Stomach (tissue), 9 donors: ENCODE results near the gene MYH16. TPM values are rescaled to one million over a fixed set of nuclear protein-coding genes. Genes with fewer than 3 reads are reported as not detected.
"Not testable (repeated sequence)": the region's sequence is repeated elsewhere in the genome, so short reads cannot be mapped to it uniquely, and the experiment has no call there.

Source experiments
- DNase-seq, 2 donors: peaks; one replicate each; pipeline versions ENCODE4 v3.0.0 to v3.0.0-alpha.2; 2013 to 2019
- H3K27ac ChIP-seq, 5 donors: fragments of 200-600 bp in 4 of 5; sonication (generic) in 4 of 5; one replicate each; pipeline ENCODE4 v1.5.1; 2013 to 2019; ENCODE audit warnings: mild to moderate bottlenecking in 1 of 5, moderate library complexity in 1 of 5
- H3K27me3 ChIP-seq, 3 donors: fragments of 200-600 bp; sonication (generic); one replicate each; pipeline ENCODE4 v1.5.1; 2017 to 2019; ENCODE audit warnings: mixed run types in 1 of 3
- H3K36me3 ChIP-seq, 4 donors: fragments of 200-600 bp; sonication (generic); 1 replicate in 3 of 4; 2 replicates in 1 of 4; pipeline ENCODE4 v1.5.1; 2016 to 2019
- H3K4me1 ChIP-seq, 4 donors: fragments of 200-600 bp; sonication (generic); one replicate each; pipeline ENCODE4 v1.5.1; 2016 to 2019
- H3K4me3 ChIP-seq, 4 donors: fragments of 200-600 bp; sonication (generic) in 3 of 4; one replicate each; pipeline ENCODE4 v1.5.1; 2016 to 2019; ENCODE audit warnings: mild to moderate bottlenecking in 1 of 4
- H3K9me3 ChIP-seq, 4 donors: fragments of 200-600 bp; sonication (generic); one replicate each; pipeline ENCODE4 v1.5.1; 2016 to 2019
- EP300 ChIP-seq: sonication (generic); formaldehyde crosslinking; IDR thresholded peaks from one replicate; pipeline ENCODE4 v1.6.1; 2017; ENCODE audit warnings: antibody characterized with exemption
- POLR2A ChIP-seq, 4 donors: fragments of 450-650 bp; IDR thresholded peaks; one replicate each; pipeline ENCODE4 v1.6.1; 2016; ENCODE audit warnings: antibody characterized with exemption in 4 of 4, control low read depth in 2 of 4, mild to moderate bottlenecking in 1 of 4, moderate library complexity in 1 of 4
- POLR2AphosphoS5 ChIP-seq, 3 donors: sonication (generic); formaldehyde crosslinking; IDR thresholded peaks; one replicate each; pipeline ENCODE4 v1.6.1; 2016; ENCODE audit warnings: antibody characterized with exemption in 3 of 3
- WGBS, 5 donors: extraction: QIAGEN DNeasy Blood & Tissue Kit in 3 of 5; methylation state at CpG; one replicate each; pipeline versions ENCODE4 v1.1.5 to v1.1.7; 2013 to 2018; 5-methylcytosine and 5-hydroxymethylcytosine counted together
- intact Hi-C: fragments of 100-400 bp; cut with DNase I; formaldehyde crosslinking; loops from one replicate; pipeline ENCODE4 v1.15.1; 2023; ENCODE audit warnings: low total_unique reads
- polyA plus RNA-seq, 3 donors: library from polyadenylated mRNA; stranded (reverse); fragments of 200-250 nt; gene quantifications; one replicate each; pipeline ENCODE4 v1.2.3, GENCODE V29; 2013
- total RNA-seq, 5 donors: library from RNA; depleted of rRNA; stranded (reverse); fragments of >200 nt; gene quantifications; one replicate each; pipeline versions ENCODE4 v1.1.0 to v1.2.3, GENCODE V29; 2014 to 2016
- TF ChIP-seq, protein P1 (sequence below), 7 experiments: fragments of 450-650 bp in 4 of 7; fragments of 200-600 bp in 3 of 7; sonication (generic) in 3 of 7; IDR thresholded peaks; one replicate each; pipeline ENCODE4 v1.5.1; 2016 to 2019; ENCODE audit warnings: antibody characterized with exemption in 7 of 7, control low read depth in 2 of 7, mild to moderate bottlenecking in 1 of 7
- donor health status: healthy with polysubstance abuse.
- donor health status: Bipolar disorder and iron deficiency.
- donor health status: healthy.

The MYH16 gene
- total and polyA plus RNA-seq, 8 donors: 0.05 to 0.37 TPM; not detected in 6

DNA sequence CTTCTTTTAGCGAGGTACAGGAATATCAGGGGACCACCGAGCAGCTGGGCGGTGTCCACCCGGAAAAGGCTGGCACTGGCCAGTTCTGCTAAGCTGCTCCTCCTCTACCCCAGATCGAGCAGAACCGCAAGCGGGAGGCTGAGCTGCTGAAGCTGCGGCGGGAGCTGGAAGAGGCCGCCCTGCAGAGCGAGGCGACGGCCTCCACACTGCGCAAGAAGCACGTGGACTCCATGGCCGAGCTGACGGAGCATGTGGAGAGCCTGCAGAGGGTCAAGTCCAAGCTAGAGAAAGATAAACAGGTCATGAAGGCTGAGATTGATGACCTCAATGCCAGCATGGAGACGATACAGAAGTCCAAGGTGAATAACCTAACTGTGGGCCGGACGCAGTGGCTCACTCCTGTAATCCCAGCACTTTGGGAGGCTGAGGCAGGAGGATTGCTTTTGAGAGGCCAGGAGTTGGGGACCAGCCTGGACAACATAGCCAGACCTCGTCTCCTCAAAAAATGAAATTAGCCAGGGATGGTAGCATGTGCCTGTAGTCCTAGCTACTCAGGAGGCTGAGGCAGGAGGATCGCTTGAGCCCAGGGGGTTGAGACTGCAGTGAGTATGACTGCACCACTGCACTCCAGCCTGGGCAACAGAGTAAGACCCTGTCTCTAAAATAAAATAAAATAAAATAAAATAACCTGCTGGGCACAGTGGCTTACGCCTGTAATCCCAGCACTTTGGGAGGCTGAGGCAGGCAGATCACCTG, 15.3 kb downstream of the MYH16 start:
- no peak for DNase-seq
- intact Hi-C loops: no loop called here
- TF ChIP-seq EP300: no peak
- TF ChIP-seq, protein P1, sequence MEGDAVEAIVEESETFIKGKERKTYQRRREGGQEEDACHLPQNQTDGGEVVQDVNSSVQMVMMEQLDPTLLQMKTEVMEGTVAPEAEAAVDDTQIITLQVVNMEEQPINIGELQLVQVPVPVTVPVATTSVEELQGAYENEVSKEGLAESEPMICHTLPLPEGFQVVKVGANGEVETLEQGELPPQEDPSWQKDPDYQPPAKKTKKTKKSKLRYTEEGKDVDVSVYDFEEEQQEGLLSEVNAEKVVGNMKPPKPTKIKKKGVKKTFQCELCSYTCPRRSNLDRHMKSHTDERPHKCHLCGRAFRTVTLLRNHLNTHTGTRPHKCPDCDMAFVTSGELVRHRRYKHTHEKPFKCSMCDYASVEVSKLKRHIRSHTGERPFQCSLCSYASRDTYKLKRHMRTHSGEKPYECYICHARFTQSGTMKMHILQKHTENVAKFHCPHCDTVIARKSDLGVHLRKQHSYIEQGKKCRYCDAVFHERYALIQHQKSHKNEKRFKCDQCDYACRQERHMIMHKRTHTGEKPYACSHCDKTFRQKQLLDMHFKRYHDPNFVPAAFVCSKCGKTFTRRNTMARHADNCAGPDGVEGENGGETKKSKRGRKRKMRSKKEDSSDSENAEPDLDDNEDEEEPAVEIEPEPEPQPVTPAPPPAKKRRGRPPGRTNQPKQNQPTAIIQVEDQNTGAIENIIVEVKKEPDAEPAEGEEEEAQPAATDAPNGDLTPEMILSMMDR (IDR thresholded peaks at IDR 0.05): no peak
- no peak for TF ChIP-seq POLR2A (IDR thresholded peaks at IDR 0.05)
- TF ChIP-seq POLR2AphosphoS5 (IDR thresholded peaks at IDR 0.05): no peak
- 91 to 95% (median 94%) methylated on average over 22 to 23 of the region's 23 CpGs for WGBS, 5 donors
- Histone ChIP-seq H3K4me1 (peaks cover 0 to 6% (median 0%) of the 10 kb centered on the region in 4 donors), H3K36me3 (no peaks in the 10 kb centered on the region), H3K27me3 (no peaks in the 10 kb centered on the region), H3K9me3 (no peaks in the 10 kb centered on the region), H3K27ac (no peak overlapping the region), H3K4me3 (no peak overlapping the region)

DNA sequence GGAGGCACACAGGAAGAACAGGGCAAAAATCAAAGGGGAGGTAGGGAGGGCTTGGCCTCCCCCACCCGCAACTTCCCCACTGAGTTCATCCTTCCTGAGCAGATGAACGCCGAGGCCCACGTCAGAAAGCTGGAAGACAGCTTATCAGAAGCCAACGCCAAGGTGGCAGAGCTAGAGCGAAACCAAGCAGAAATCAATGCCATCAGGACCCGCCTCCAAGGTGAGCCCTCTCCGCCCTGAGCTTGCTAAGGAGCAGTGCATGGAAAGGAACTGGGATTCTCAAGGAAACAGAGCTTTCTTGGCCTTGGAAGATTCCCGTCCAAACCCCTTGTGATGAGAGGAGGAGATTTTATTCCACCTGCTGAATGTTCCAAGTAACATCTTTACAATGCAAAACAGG, 16.5 kb downstream of the MYH16 start:
- TF ChIP-seq POLR2A (IDR thresholded peaks at IDR 0.05) (no peak), POLR2AphosphoS5 (IDR thresholded peaks at IDR 0.05) (no peak), EP300 (no peak)
- TF ChIP-seq, protein P1 (IDR thresholded peaks at IDR 0.05): no peak
- H3K27ac ChIP-seq: no peak overlapping the region
- intact Hi-C loops: no loop called here
- 33 to 60% (median 43%) methylated on average over 9 of the region's 9 CpGs for WGBS, 5 donors
- peaks cover 0 to 6% (median 0%) of the 10 kb centered on the region in 4 donors for H3K4me1 ChIP-seq
- peak; percentile 52 to 69 for DNase-seq
- no peaks in the 10 kb centered on the region for H3K27me3 ChIP-seq
- no peak overlapping the region for H3K4me3 ChIP-seq
- H3K9me3 ChIP-seq: no peaks in the 10 kb centered on the region
- H3K36me3 ChIP-seq: no peaks in the 10 kb centered on the region

DNA sequence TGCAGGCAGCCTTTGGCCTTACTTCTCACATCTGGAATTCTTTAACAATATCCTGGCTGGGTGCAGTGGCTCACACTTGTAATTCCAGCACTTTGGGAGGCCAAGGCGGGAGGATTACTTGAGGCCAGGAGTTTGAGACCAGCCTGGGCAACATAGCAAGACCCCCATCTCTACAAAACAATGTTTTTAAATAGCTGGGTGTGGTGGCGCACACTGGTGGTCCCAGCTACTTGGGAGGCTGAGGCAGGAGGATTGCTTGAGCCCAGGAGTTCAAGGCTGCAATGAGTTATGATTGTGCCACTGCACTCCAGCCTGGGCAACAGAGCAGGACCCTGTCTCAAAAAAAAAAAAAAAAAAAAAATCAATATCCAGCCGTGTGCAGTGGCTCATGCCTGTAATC, 17.5 kb downstream of the MYH16 start:
- DNase-seq, H3K27ac ChIP-seq, H3K27me3 ChIP-seq, H3K9me3 ChIP-seq, H3K4me3 ChIP-seq, H3K4me1 ChIP-seq, H3K36me3 ChIP-seq, intact Hi-C loops: not testable (repeated sequence)
- WGBS, 5 donors: 88 to 92% (median 88%) methylated on average over 3 of the region's 3 CpGs

DNA sequence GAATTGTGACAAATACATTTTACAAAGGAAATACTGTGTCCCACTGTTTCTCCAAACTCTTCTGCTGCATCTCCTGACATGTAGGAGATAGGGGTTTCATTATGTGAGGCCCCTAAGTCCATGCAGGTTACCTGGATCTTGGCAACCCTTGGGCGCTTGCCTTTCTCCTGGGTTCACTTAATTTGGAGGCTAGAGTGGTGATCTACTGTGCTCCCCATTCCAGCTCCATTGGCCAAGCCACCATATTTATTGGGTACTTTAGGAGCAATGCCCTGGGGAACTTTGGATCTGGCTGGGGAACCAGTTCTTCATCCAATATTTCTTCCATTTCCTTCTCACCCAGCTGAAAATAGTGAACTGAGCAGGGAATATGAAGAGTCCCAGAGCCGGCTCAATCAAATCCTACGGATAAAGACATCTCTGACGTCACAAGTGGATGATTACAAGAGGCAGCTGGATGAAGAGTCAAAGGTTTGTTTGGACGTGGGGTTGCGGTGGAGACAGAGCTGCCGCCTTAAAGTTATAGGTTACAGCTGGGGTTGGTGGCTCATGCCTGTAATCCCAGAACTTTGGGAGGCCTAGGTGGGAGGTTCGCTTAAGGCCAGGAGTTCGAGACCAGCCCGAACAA, 18.5 kb downstream of the MYH16 start:
- no peaks in the 10 kb centered on the region for H3K36me3 ChIP-seq
- TF ChIP-seq, protein P1 (IDR thresholded peaks at IDR 0.05): no peak
- no peak for TF ChIP-seq POLR2A (IDR thresholded peaks at IDR 0.05)
- no peaks in the 10 kb centered on the region for H3K27me3 ChIP-seq
- no peak overlapping the region for H3K27ac ChIP-seq
- 73 to 81% (median 79%) methylated on average over 10 of the region's 10 CpGs for WGBS, 5 donors
- intact Hi-C loops: no loop called here
- no peaks in the 10 kb centered on the region for H3K9me3 ChIP-seq
- H3K4me1 ChIP-seq: peaks cover 0 to 6% (median 0%) of the 10 kb centered on the region in 4 donors
- peak in 1 of 2 donors; percentile 39 for DNase-seq
- no peak overlapping the region for H3K4me3 ChIP-seq

DNA sequence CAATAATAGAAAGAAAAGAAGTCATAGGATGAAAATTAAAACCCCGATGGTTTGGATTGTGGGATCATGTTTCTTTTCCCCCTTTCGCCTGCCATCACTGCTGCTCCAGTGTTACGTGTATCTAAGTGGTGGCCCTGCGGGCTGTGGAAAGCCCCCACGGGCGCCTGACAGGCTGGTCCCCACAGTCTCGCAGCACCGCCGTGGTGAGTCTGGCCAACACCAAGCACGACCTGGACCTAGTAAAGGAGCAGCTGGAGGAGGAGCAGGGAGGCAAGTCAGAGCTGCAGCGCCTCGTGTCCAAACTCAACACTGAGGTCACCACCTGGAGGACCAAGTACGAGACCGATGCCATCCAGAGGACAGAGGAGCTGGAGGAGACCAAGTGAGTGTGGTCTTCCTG, 19.5 kb downstream of the MYH16 start:
- TF ChIP-seq EP300 (no peak), POLR2A (IDR thresholded peaks at IDR 0.05) (no peak)
- Histone ChIP-seq H3K4me3 (no peak overlapping the region), H3K27ac (no peak overlapping the region), H3K27me3 (no peaks in the 10 kb centered on the region), H3K9me3 (no peaks in the 10 kb centered on the region), H3K36me3 (no peaks in the 10 kb centered on the region), H3K4me1 (peaks cover 0 to 6% (median 0%) of the 10 kb centered on the region in 4 donors)
- WGBS, 5 donors: 93 to 95% (median 95%) methylated on average over 11 to 14 of the region's 14 CpGs
- DNase-seq: no peak
- intact Hi-C loops: no loop called here
